ENCODE results near the gene SPEG.

SPEG gene

DNA sequence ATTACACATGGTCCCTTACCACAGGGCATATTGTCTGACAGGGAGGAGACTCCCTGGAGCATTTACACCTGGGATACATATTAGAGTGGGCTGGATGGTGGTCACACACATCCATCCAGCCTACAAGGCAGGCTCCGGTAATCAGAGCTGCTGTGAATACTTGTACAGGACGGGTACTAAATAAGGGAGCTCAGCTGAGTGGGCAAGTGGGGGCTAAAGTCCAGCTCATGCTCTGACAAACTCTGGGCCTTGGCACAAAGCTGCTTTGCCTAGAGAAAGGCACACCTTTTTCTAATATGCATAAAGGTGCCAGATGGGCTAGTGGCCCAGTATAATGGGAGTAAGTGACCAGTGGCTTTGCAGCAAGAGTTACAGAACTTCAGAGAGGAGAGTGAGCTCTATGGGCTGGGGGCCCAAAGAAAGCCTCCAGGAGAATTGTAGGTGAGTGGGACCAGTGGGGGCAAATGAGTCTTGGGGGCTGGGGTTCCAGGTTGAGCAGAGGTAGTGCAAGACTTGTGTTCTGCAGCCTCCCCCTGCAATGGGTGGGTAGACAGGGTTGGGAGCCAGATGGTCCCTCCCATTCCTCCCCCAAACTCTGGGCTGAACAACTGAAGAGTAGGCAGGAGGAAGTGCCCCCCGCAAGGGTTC lies 110.8 kb downstream of the SPEG start:
- no peak overlapping the region for H3K9ac ChIP-seq (ENCODE audit: low read length)
- no peak overlapping the region for H3K4me3 ChIP-seq (ENCODE audit: low read length)
- H2AFZ ChIP-seq (ENCODE audit: low read depth, low read length) = no peak overlapping the region
- H3K27me3 ChIP-seq (ENCODE audit: low read depth, low read length) = no peaks in the 10 kb centered on the region
- peaks cover 8% of the 10 kb centered on the region for H3K36me3 ChIP-seq (replicated peaks; ENCODE audit: low read depth, low read length)
- H3K4me2 ChIP-seq (ENCODE audit: low read length) = no peak overlapping the region
- no peaks in the 10 kb centered on the region for H3K9me3 ChIP-seq (ENCODE audit: insufficient read depth, low read length)
- TF ChIP-seq, protein P1, sequence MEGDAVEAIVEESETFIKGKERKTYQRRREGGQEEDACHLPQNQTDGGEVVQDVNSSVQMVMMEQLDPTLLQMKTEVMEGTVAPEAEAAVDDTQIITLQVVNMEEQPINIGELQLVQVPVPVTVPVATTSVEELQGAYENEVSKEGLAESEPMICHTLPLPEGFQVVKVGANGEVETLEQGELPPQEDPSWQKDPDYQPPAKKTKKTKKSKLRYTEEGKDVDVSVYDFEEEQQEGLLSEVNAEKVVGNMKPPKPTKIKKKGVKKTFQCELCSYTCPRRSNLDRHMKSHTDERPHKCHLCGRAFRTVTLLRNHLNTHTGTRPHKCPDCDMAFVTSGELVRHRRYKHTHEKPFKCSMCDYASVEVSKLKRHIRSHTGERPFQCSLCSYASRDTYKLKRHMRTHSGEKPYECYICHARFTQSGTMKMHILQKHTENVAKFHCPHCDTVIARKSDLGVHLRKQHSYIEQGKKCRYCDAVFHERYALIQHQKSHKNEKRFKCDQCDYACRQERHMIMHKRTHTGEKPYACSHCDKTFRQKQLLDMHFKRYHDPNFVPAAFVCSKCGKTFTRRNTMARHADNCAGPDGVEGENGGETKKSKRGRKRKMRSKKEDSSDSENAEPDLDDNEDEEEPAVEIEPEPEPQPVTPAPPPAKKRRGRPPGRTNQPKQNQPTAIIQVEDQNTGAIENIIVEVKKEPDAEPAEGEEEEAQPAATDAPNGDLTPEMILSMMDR (IDR thresholded peaks at IDR 0.05; ENCODE audit: low read depth, low read length) = no peak
- no peak for TF ChIP-seq EZH2phosphoT487 (IDR thresholded peaks at IDR 0.05; ENCODE audit: low read depth)
- peaks cover 8% of the 10 kb centered on the region for H3K79me2 ChIP-seq (ENCODE audit: low read length)
- H3K4me1 ChIP-seq (ENCODE audit: low read length) = peaks cover 6% of the 10 kb centered on the region
- peaks cover 14% of the 10 kb centered on the region; the same call in 1 of the 2 replicates for H4K20me1 ChIP-seq (ENCODE audit: insufficient read depth, low read length)
- H3K27ac ChIP-seq (ENCODE audit: low read length) = no peak overlapping the region

DNA sequence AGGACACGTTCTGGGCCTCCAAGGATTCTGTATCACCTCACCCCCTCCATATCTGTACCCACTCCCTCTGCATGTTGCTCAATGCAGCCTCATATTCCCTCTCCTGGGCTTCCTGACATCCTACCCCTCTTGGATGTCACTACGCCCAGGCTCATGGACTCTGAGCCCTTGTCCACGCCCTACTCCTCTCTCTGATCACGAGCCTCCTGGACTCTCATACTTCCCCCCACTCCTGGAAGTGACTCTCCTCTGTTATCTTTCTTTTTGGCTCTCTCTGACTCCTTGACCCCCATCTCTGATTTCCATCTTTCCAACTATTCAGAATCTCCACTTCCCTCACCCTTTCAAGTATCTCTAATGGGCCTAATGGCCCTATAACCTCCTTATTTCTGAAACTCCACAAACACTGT lies 111.3 kb downstream of the SPEG start:
- Histone ChIP-seq H3K36me3 (replicated peaks; ENCODE audit: low read depth, low read length) (peaks cover 5% of the 10 kb centered on the region), H3K9ac (ENCODE audit: low read length) (no peak overlapping the region), H3K4me1 (ENCODE audit: low read length) (peaks cover 6% of the 10 kb centered on the region), H3K4me3 (ENCODE audit: low read length) (no peak overlapping the region), H3K27ac (ENCODE audit: low read length) (no peak overlapping the region), H3K79me2 (ENCODE audit: low read length) (peaks cover 8% of the 10 kb centered on the region), H3K9me3 (ENCODE audit: insufficient read depth, low read length) (no peaks in the 10 kb centered on the region), H2AFZ (ENCODE audit: low read depth, low read length) (no peak overlapping the region), H3K4me2 (ENCODE audit: low read length) (no peak overlapping the region), H3K27me3 (ENCODE audit: low read depth, low read length) (no peaks in the 10 kb centered on the region), H4K20me1 (ENCODE audit: insufficient read depth, low read length) (peaks cover 11% of the 10 kb centered on the region; the same call in 1 of the 2 replicates)
- TF ChIP-seq EZH2phosphoT487 (IDR thresholded peaks at IDR 0.05; ENCODE audit: low read depth) = no peak
- TF ChIP-seq, protein P1 (IDR thresholded peaks at IDR 0.05; ENCODE audit: low read depth, low read length) = no peak

DNA sequence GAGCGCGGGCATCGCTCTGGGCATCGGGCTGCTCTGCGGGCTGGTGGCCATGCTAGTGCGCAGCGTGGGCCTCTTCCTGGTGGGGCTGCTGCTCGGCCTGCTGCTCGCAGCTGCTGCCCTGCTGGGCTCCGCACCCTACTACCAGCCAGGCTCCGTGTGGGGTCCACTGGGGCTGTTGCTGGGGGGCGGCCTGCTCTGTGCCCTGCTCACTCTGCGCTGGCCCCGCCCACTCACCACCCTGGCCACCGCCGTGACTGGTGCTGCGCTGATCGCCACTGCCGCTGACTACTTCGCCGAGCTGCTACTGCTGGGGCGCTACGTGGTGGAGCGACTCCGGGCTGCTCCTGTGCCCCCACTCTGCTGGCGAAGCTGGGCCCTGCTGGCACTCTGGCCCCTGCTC lies 113.0 kb downstream of the SPEG start:
- peaks cover 3% of the 10 kb centered on the region for H3K79me2 ChIP-seq (ENCODE audit: low read length)
- peaks cover 1% of the 10 kb centered on the region; the same call in 1 of the 2 replicates for H4K20me1 ChIP-seq (ENCODE audit: insufficient read depth, low read length)
- no peak for TF ChIP-seq EZH2phosphoT487 (IDR thresholded peaks at IDR 0.05; ENCODE audit: low read depth)

More for the DNA sequence above, 113.0 kb downstream of the SPEG start:
- H3K4me2 ChIP-seq (ENCODE audit: low read length) = no peak overlapping the region
- no peak overlapping the region for H3K9ac ChIP-seq (ENCODE audit: low read length)
- H3K27me3 ChIP-seq (ENCODE audit: low read depth, low read length) = no peaks in the 10 kb centered on the region
- no peaks in the 10 kb centered on the region for H3K4me1 ChIP-seq (ENCODE audit: low read length)
- no peaks in the 10 kb centered on the region for H3K36me3 ChIP-seq (replicated peaks; ENCODE audit: low read depth, low read length)
- no peaks in the 10 kb centered on the region for H3K9me3 ChIP-seq (ENCODE audit: insufficient read depth, low read length)
- H3K27ac ChIP-seq (ENCODE audit: low read length) = no peak overlapping the region
- H3K4me3 ChIP-seq (ENCODE audit: low read length) = no peak overlapping the region
- no peak overlapping the region for H2AFZ ChIP-seq (ENCODE audit: low read depth, low read length)

Data from OCI-LY3 (cell line).